ENCODE data around the gene PCDHGA6.

The PCDHGA6 gene

DNA sequence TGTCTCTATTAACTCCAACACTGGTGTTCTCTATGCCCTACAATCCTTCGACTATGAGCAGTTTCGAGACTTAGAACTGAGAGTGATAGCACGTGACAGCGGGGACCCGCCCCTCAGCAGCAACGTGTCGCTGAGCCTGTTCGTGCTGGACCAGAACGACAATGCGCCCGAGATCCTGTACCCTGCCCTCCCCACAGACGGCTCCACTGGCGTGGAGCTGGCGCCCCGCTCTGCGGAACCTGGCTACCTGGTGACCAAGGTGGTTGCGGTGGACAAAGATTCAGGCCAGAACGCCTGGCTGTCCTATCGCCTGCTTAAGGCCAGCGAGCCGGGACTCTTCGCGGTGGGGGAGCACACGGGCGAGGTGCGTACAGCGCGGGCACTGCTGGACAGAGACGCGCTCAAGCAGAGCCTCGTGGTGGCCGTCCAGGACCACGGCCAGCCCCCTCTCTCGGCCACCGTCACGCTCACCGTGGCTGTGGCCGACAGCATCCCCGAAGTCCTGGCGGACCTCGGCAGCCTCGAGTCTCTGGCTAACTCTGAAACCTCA is 49.1 kb downstream of the PCDHGA6 start:
- DNase-seq = no peak

DNA sequence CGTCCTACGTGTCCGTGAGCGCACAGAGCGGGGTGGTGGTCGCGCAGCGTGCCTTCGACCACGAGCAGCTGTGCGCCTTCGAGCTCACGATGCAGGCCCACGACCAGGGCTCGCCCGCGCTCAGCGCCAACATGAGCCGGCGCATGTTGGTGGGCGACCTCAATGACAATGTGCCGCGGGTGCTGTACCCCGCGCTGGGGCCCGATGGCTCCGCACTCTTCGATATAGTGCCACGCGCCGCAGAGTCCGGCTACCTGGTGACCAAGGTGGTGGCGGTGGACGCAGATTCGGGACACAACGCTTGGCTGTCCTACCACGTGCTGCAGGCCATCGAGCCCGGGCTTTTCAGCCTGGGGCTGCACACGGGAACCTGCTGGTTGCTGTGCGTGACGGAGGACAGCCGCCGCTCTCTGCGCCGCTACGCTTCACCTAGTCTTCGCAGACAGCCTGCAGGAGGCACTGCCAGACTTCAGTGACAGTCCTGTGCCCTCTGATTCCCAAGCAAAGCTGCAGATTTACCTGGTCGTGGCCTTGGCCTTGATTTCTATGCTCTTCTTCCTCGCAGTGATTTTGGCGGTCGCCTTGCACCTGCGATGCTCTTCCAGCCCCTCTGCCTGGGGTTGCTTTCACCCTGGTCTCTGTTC is 54.2 kb downstream of the PCDHGA6 start:
- no peak for DNase-seq
